ENCODE measurements around the gene PRR16.

The PRR16 gene

DNA sequence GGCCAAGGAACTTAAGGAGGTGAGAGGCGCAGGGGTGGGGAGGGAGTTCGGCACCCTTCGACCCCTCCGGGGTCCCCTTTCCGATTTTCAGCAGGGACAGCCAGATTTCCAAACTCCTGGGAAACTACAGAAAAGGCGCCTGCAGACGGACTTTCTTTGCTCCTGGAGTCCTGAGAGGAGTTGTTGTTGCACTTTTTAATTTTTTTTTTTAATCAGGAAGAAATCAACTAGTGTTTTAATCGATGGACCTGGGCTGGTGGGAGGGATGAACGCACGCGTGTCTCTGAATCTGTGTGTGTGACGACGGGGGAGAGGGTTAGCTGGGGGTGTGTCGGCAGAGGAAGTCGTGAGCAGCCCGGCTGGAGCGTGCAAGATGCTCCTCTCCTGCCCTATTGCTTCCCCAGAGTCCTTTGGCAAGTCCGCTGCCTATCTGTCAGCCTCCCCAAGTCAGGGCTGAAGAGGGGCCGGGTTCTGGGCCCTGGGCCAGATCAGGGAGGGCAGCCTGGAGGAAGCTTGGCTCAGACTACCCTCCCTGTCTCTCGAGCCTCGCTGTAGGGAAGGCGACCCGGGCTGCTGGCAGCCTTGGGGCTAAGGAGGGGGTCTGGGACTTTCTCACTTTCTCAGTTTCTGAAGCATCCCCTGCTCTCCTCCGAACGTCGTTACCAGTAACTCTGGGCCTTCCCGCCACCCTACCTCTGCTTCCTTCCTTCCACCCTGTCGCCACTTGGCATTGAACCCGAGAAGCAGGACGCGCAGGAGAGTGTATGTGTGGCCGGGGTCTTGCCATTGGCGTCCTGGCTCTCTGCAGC is 731 bp downstream of the PRR16 start:
- DNase-seq, result peak; percentile 47 to 73

DNA sequence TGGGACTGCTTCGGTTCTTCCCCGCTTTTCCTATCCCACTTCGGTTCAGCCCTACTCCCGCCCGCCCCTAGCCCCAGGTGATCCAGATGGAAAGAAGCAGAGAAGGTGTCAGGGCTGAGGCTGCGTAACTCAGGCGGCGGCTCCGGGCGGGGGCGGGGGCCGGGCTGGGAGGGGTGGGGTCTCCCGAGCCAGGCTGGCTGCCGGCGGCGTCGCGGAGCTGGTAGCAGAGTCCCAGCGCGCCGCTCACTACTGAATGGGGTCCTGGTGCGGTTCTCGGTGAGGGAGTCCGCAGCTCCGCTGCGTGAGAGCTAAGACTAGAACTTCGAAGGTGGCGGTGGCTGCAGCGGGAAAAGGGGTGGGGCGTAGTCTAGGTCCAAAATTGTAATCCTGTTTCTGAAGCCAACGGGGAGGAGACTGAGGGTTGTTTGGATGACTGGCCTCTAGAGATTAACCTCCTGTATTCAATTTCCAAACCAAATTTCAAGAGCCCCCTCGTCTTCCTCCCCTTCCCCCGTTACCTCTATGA is 1.4 kb downstream of the PRR16 start:
- peak; percentile 43 to 80 for DNase-seq

GRCh38 chr5:120466341-120467006 is 2.4 kb downstream of the PRR16 start:
- DNase-seq, result no peak

DNA sequence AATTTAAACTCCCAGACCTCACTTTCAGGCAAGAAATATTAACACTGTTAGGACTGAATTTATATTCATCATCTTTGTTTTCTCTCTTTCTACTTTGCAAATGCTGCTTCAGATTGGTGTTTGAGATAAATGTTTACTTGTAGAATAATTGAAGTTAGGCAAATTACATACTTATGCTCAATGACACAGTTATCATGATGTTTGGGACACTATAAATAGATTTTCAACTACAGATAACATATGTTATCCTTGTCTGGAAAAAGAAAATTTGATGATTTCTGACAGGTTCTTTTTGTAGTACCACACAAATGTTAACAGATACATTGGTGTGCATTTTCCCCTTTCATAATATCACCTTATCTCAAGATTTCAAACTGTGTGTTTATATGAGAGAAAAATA is 7.9 kb downstream of the PRR16 start:
- DNase-seq, result no peak

DNA sequence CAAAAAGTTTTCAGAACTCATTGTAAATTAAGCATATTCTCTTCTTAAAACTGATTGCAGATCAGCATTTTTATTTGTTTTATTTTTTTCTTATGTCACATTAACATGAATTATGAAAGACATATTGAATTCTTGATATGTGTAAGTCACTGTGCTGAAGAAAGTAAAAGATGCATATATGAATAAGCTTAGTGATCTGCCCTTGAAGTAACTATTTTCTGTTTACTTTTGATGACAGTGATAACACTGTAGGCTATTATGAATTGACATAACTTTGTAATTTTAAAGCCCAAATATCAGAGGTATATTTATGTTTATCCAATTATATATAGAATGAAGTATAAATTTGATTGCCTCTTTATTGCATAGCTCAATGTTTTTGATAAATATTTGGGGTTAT is 8.8 kb downstream of the PRR16 start:
- DNase-seq, result no peak

DNA sequence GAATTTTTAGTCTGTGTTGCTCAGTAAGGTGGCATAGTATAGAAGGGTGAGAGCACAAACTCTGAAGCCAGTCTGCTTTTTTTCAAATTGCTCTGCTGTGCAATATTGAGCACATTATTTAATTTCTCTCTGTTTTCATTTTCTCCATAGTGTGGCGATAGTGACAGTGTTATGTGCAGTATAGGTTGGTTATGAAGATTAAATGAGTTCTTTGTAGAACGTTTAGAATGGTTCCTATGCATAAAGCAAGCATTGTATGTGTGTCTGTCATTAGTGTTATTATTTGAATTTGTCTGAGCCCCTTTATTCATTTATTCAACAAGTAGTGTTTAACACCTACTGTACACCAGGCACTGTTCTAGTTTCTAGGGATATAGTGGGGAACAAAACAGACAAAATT is 9.2 kb downstream of the PRR16 start:
- DNase-seq, result peak in 1 of 2 experiments; percentile 14

DNA sequence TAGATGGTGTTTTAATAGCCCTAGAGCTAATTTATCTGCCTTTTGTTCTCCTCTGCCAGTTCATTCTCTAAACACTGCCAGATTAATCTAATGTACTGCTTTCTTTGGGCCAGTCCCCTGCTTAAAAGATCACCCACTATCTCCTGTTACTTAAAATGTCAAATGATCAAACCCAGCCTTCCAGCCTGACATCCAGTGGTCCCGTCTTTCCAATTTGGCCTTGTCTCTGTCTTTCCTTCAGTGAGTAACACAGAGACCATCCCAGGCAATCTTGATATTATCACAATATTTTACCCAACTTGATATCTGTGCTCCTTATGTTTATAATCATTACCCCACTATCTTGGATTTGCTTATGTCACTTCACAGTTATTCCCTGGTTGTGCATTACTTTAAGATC is 12.0 kb downstream of the PRR16 start:
- DNase-seq, result no peak

- DNase-seq, result no peak
These were observed 15.0 kb downstream of the PRR16 start for GRCh38 chr5:120479066-120479465.

DNA sequence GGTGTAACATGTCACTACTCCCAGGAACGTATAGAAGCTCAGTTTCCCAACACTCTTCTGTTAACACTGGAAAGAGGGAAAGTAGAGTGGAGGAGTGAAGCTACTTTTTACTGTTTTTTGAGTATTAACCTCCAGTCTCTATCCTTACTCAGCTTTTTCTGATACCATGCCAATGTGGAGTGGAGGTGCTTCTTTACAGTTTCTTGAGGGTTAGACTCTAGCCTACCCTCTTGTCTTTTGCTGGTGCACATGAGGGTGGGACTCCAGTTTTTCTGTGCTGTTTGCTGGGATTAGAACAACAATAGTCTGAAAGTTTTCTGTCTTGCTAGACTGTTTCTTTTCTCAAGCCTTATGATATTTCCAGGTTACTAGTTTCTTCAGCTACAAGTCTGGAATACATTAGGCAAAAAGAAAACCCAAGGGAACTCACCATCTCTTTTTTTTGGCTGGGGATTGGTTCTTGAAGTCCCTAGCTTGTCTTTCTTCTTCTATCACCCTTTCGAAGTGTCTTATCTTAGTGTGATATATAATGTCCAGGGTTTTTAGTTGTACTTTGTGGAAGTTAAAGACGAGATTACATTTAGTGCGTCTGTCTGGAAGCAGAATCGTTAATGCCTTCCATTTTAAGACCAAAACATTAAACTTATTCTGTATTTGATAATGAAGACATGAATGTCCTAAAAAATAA is 35.9 kb downstream of the PRR16 start:
- no peak for DNase-seq

DNA sequence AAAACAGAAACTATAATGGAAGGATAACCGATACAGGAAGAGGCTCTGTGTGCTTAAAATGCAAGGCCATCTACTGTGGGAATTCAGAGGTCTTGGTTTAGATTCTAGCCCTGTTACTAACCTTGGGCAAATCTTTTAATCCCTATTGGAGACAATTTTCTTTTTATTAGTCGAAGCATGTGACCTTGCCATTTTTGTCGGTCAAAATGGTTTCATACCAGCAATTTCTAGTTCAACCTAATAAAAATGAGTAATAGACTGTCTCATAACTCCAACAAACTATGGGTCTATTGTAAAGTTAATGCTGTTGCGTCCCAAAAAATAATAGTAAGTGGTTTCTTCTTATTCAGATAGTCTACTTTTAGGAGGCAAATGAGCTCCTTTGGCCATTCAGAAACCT is 38.4 kb downstream of the PRR16 start:
- no peak for DNase-seq

- no peak for DNase-seq
These were observed 39.2 kb downstream of the PRR16 start for GRCh38 chr5:120503341-120503740.

DNA sequence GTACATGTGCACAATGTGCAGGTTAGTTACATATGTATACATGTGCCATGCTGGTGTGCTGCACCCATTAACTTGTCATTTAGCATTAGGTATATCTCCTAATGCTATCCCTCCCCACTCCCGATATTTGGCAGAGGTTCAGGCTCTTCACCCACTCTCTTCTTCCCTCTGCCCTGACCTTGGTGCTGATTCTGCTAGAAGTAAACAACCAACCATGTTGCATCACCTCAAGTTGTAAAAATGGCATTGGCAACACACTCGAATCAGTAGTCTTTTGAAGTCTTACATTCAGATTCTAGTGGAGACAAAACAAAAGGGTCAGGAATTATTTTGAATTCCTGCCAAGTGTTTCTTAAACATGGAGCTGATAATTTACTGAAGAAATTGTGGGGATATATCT is 40.0 kb downstream of the PRR16 start:
- DNase-seq, result no peak

DNA sequence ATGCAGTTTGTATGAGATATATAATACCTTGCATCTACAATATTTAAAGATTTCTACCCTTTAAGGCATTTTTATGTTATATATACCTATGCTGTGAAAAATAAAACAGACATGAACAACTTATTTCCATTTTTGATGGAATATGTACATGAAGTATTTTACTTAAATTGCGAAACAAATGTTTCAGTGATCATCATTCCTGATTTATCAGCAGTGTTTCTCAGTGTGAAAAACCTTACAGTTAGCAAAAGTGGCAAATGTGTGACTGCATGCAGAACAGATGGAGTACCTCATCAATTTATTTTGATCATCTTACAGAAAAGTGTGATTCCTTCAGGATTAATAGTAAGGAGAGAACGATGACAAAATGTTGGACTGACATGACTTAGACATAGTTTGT is 43.1 kb downstream of the PRR16 start:
- no peak for DNase-seq

- no peak for DNase-seq
These were observed 43.8 kb downstream of the PRR16 start for GRCh38 chr5:120507800-120508463.

DNA sequence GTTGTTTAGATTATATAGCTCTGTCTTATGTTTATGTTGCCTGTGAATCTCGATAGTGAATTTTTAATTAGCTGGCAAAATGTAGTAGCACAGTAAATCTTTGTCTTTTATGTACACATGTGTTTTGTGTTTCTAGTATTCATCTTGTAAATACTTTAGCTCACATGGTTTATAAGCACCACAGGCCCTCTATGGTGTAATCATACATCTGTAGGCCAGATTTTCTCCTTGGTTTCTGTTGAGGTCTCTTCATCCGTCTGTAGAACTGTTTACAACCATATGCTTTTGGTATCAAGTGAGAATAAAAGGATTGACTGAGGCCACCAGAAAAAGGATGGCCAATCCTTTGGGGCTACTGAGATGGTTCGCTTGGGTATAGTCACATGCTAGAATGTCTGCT is 45.0 kb downstream of the PRR16 start:
- DNase-seq, result no peak

GRCh38 chr5:120510098-120510637 is 46.1 kb downstream of the PRR16 start:
- DNase-seq, result no peak

GRCh38 chr5:120510994-120511686 is 47.0 kb downstream of the PRR16 start:
- DNase-seq, result no peak

- DNase-seq, result no peak
These were observed 48.0 kb downstream of the PRR16 start for GRCh38 chr5:120512068-120512467.

GRCh38 chr5:120512791-120513650 is 48.9 kb downstream of the PRR16 start:
- no peak for DNase-seq

DNA sequence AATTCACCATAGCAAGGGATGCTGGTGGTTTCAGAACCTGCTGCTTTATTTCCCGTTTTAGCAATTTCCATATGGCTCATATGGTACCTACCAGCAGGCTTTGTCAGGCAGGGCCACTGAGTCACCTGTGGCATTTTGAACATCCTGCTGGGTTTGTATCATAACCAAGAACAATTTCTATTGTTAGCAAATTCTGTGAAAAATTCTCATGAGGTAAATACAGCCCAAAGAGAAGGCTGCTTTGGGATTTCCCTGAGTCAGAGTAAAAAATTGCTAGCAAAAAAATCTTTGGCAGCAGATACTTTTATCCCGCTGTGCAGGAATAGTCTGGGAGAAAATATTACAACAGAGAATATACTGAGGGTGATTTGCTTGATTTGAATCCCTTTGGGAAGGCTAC is 52.7 kb downstream of the PRR16 start:
- no peak for DNase-seq

- DNase-seq, result no peak
These were observed 53.6 kb downstream of the PRR16 start for GRCh38 chr5:120517607-120518252.

All from SW 1271 (cell line).